ENCODE results near the gene KRT7. TPM values are rescaled to one million over a fixed set of nuclear protein-coding genes. Genes with fewer than 3 reads are reported as not detected.
"Not testable (repeated sequence)": the region's sequence is repeated elsewhere in the genome, so short reads cannot be mapped to it uniquely, and the experiment has no call there.

Gene KRT7
- total RNA-seq, 2 experiments from 2014 or later, result 9.1 to 9.3 TPM

- H3K4me3 Mint-ChIP-seq, result no peak overlapping the region
- peaks cover 5% of the 10 kb centered on the region for H3K27me3 Mint-ChIP-seq
- H3K36me3 Mint-ChIP-seq (ENCODE audit: low read depth), result peaks cover 17% of the 10 kb centered on the region
- H3K9me3 Mint-ChIP-seq, result peaks cover 2% of the 10 kb centered on the region
- POLR2A ChIA-PET, result no interaction called here
- H3K27ac Mint-ChIP-seq, result peak overlapping the region; percentile 10
- CTCF ChIA-PET, result no interaction called here
- peaks cover 75% of the 10 kb centered on the region for H3K4me1 Mint-ChIP-seq
- no peak for DNase-seq
Measured at GRCh38 chr12:52249511-52250047, 16.5 kb downstream of the KRT7 start.

DNA sequence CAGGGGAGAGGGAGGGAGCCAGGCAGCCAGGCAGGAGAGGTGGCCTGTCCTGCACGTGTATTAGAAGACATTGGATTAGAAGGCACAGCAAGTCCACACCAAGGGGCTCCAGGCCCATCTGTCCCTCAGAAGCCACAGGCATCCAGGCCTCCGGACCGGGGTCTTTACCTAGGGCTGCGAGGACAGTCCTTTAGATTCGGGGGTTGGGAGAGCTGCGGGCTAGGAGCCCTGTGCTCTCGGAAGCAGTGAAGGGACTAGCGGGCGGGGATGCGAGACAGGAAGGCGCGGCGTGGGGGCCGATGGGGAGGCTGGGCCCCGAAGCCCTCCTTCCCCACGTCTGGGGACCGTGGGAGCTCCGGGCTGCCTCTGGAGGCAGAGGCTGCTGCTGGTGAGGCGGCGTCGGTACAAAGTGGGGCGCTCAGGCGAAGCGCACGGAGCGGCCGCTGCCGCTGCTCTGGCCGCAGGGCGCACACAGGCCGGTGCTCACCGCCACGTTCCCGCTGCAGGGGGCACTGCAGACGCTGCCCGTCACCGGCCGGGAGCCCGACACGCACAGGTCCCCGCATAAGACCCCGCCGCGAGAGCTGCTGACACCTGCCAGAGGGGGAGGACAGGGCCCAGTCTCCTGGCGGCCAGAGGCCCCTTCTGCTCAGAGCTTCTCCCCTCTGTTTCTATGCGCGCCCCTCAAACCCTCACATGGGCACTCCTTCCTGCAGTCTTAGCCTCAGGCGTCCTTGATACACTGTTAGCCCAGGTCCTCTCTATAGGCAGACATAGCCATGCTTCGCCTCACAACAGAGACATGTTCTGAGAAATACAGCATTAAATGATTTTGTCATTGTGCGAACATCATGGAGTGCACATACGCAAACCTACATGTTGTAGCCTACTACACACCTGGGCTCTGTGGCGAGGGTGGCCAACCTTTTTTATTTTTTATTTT, 17.3 kb downstream of the KRT7 start:
- ChIA-PET CTCF (interaction anchor here (1.3 to 2.3 kb wide), 4 partner anchors 13 to 57 kb away, joined by 5 to 22 read pairs (median 12); no protein-coding TSS in a partner anchor), POLR2A (interaction anchor here (2.9 kb wide), 1 partner anchor 13 kb away, joined by 16 read pairs; no protein-coding TSS in a partner anchor)
- H3K4me1 Mint-ChIP-seq, result peaks cover 69% of the 10 kb centered on the region
- H3K4me3 Mint-ChIP-seq, result no peak overlapping the region
- H3K27ac Mint-ChIP-seq, result peak overlapping the region; percentile 10
- peaks cover 2% of the 10 kb centered on the region for H3K9me3 Mint-ChIP-seq
- peaks cover 17% of the 10 kb centered on the region for H3K36me3 Mint-ChIP-seq (ENCODE audit: low read depth)
- peaks cover 12% of the 10 kb centered on the region for H3K27me3 Mint-ChIP-seq
- DNase-seq, result no peak

- CTCF ChIA-PET, result interaction anchor here (0.6 to 2.3 kb wide), 15 partner anchors 8 to 1078 kb away, joined by 3 to 22 read pairs (median 4); partner anchors contain the start of gene KRT86
- POLR2A ChIA-PET, result interaction anchor here (0.6 to 2.9 kb wide), 6 partner anchors 14 to 1706 kb away, joined by 3 to 16 read pairs (median 3); no protein-coding TSS in a partner anchor
- Mint-ChIP-seq H3K9me3 (peaks cover 2% of the 10 kb centered on the region), H3K27ac (peak overlapping the region; percentile 98), H3K36me3 (ENCODE audit: low read depth) (peaks cover 17% of the 10 kb centered on the region), H3K4me1 (peaks cover 57% of the 10 kb centered on the region), H3K4me3 (no peak overlapping the region), H3K27me3 (peaks cover 23% of the 10 kb centered on the region)
- peak; percentile 56 for DNase-seq
Measured at GRCh38 chr12:52251367-52252051, 18.5 kb downstream of the KRT7 start.

GRCh38 chr12:52252175-52252615, 19.2 kb downstream of the KRT7 start:
- CTCF ChIA-PET, result interaction anchor here (0.7 to 2.3 kb wide), 11 partner anchors 9 to 109 kb away, joined by 3 to 22 read pairs (median 5); partner anchors contain the start of gene KRT86
- DNase-seq, result peak; percentile 27
- H3K36me3 Mint-ChIP-seq (ENCODE audit: low read depth), result peaks cover 17% of the 10 kb centered on the region
- H3K27me3 Mint-ChIP-seq, result peaks cover 30% of the 10 kb centered on the region
- peaks cover 50% of the 10 kb centered on the region for H3K4me1 Mint-ChIP-seq
- H3K4me3 Mint-ChIP-seq, H3K9me3 Mint-ChIP-seq: not testable (repeated sequence)
- POLR2A ChIA-PET, result interaction anchor here (0.6 to 2.9 kb wide), 7 partner anchors 8 to 1707 kb away, joined by 3 to 16 read pairs (median 3); no protein-coding TSS in a partner anchor
- H3K27ac Mint-ChIP-seq, result peak overlapping the region; percentile 98

- peaks cover 44% of the 10 kb centered on the region for H3K4me1 Mint-ChIP-seq
- POLR2A ChIA-PET, result interaction anchor here (1.5 to 2.9 kb wide), 2 partner anchors 9 to 15 kb away, joined by 4 to 16 read pairs; no protein-coding TSS in a partner anchor
- peaks cover 2% of the 10 kb centered on the region for H3K9me3 Mint-ChIP-seq
- H3K36me3 Mint-ChIP-seq (ENCODE audit: low read depth), result peaks cover 17% of the 10 kb centered on the region
- CTCF ChIA-PET, result interaction anchor here (0.9 to 2.3 kb wide), 3 partner anchors 25 to 95 kb away, joined by 3 to 22 read pairs (median 6); no protein-coding TSS in a partner anchor
- H3K4me3 Mint-ChIP-seq, result no peak overlapping the region
- peak overlapping the region; percentile 98 for H3K27ac Mint-ChIP-seq
- DNase-seq, result no peak
- peaks cover 36% of the 10 kb centered on the region for H3K27me3 Mint-ChIP-seq
Measured at GRCh38 chr12:52252728-52253343, 19.8 kb downstream of the KRT7 start.

DNA sequence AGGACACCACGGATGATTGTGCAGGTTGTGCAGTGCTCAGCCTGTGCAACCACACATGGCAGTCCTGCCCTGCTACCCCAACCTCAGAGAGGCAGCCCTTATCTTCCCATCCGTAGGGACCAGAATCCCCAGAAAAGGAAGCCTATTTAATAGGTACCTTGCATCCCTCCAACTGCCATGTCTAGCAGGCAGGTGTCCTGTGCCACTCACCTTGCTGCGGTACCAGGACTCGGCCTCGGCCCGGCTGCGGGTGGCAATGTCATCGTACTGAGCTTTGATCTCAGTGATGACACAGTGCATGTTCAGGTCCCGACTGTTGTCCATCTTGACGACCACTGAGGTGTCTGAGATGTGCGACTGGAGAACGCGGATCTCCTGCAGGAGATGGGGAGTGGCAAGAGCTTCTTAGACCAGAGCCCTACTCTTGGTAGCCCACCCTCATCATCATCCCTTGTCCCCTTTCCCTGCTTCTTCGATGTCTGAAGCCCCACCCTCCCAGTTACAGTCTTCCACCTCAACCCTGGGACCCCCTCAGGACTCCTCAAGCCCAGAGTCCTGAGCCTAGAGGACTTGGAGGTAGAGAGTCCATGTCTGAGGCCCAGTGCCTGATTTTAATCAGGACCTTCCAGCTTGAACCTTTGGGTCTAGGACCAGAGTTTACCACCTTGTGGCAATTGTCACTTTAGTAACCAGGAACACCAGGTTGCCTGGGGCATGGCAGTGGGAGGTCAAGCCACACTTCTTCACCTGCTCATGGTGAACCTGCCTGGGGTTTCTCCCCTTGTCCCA, 20.5 kb downstream of the KRT7 start:
- ChIA-PET POLR2A (interaction anchor here (1.5 to 2.9 kb wide), 3 partner anchors 10 to 16 kb away, joined by 4 to 16 read pairs (median 6); no protein-coding TSS in a partner anchor), CTCF (interaction anchor here (0.9 kb wide), 1 partner anchor 26 kb away, joined by 3 read pairs; no protein-coding TSS in a partner anchor)
- H3K27me3 Mint-ChIP-seq, result peaks cover 40% of the 10 kb centered on the region
- no peak for DNase-seq
- no peak overlapping the region for H3K4me3 Mint-ChIP-seq
- peak overlapping the region; percentile 98 for H3K27ac Mint-ChIP-seq
- H3K9me3 Mint-ChIP-seq, result peaks cover 2% of the 10 kb centered on the region
- H3K36me3 Mint-ChIP-seq (ENCODE audit: low read depth), result peaks cover 17% of the 10 kb centered on the region
- H3K4me1 Mint-ChIP-seq, result peaks cover 40% of the 10 kb centered on the region

- Mint-ChIP-seq H3K4me3 (no peak overlapping the region), H3K9me3 (peaks cover 2% of the 10 kb centered on the region), H3K4me1 (peaks cover 39% of the 10 kb centered on the region), H3K27me3 (peaks cover 45% of the 10 kb centered on the region), H3K36me3 (ENCODE audit: low read depth) (peaks cover 16% of the 10 kb centered on the region), H3K27ac (no peak overlapping the region)
- DNase-seq, result no peak
- POLR2A ChIA-PET, result interaction anchor here (2.1 kb wide), 1 partner anchor 10 kb away, joined by 6 read pairs; no protein-coding TSS in a partner anchor
- CTCF ChIA-PET, result no interaction called here
Measured at GRCh38 chr12:52254180-52254964, 21.3 kb downstream of the KRT7 start.

DNA sequence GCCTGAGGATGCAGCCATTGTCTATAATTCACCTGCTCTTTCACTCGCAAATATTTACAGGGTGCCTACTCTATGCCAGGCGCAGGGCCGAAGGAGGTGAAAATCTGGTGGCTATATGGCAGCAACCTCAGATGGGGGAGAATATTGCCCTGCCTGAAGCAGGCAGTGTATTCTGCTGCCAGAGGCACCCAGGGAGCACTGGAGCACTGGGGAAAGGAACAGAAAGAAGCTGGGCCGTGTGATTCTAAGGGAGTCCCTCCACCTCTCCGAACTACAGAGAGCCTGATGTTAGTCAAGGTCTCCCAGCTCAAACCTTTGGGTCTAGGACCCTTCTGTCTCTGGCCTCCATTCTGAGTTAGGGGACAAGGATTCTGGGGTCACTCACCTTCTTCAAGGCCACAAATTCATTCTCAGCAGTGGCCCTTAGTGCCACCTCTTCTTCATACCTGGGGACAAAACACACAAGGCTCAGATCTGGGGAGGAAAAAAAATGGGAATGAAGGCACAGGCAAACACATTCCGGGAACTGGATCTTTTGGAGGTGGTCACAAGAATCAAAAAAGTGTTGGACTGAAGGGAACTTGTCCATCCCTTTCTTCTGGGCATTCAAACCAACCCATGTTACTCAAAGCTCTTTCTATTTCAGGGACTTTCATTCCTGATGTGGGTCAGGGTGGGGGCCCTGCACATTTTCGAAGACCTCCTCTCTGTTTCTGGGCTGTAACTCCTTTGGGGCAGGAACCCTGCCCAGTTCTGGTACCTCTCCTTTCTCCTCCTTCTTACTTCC, 22.1 kb downstream of the KRT7 start:
- H3K27me3 Mint-ChIP-seq, result peaks cover 47% of the 10 kb centered on the region
- peaks cover 9% of the 10 kb centered on the region for H3K36me3 Mint-ChIP-seq (ENCODE audit: low read depth)
- peaks cover 37% of the 10 kb centered on the region for H3K4me1 Mint-ChIP-seq
- no peak overlapping the region for H3K4me3 Mint-ChIP-seq
- DNase-seq, result no peak
- POLR2A ChIA-PET, result interaction anchor here (2.1 kb wide), 1 partner anchor 11 kb away, joined by 6 read pairs; no protein-coding TSS in a partner anchor
- H3K9me3 Mint-ChIP-seq, result peaks cover 2% of the 10 kb centered on the region
- CTCF ChIA-PET, result no interaction called here
- no peak overlapping the region for H3K27ac Mint-ChIP-seq

DNA sequence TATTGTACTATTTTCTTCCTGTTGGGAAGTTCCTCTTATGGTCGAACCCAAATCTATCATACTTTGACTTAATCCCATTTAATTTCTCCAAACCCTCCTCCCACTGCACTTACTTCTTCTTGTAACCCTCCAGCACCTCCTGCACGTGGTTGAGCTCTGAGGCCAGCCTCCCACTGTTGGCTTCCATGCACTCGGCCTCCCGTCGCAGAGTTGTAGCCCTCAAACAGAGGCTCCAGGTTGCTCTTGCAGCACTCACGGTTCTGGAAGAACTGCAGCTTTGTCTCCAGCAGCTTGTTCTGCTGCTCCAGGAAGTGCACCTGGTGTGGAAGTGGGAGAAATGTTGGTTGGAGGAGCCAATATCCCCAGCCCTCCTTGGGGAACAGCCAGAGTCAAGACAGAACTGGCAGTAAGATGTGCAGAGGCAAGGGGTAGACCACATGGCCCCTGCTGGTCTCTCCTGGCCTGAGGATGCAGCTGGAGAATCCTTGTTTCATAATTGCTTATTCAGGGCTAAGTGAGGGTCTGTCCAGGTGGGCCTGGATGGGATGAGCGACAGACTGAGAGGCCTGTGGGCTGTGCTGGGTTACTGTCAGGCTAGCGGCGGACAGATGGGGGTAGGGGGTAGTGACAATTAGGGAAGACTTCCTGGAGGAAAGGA, 23.0 kb downstream of the KRT7 start:
- peaks cover 56% of the 10 kb centered on the region for H3K27me3 Mint-ChIP-seq
- ChIA-PET CTCF (interaction anchor here (0.8 to 0.9 kb wide), 2 partner anchors 23 to 34 kb away, joined by 3 read pairs; no protein-coding TSS in a partner anchor), POLR2A (interaction anchor here (2.1 kb wide), 1 partner anchor 12 kb away, joined by 6 read pairs; no protein-coding TSS in a partner anchor)
- no peak for DNase-seq
- peaks cover 2% of the 10 kb centered on the region for H3K9me3 Mint-ChIP-seq
- H3K4me3 Mint-ChIP-seq, result no peak overlapping the region
- H3K36me3 Mint-ChIP-seq (ENCODE audit: low read depth), result peaks cover 8% of the 10 kb centered on the region
- peaks cover 42% of the 10 kb centered on the region for H3K4me1 Mint-ChIP-seq
- peak overlapping the region; percentile 10 for H3K27ac Mint-ChIP-seq

GRCh38 chr12:52256584-52256935, 23.5 kb downstream of the KRT7 start:
- H3K36me3 Mint-ChIP-seq (ENCODE audit: low read depth), result peaks cover 6% of the 10 kb centered on the region
- no peak overlapping the region for H3K4me3 Mint-ChIP-seq
- peak overlapping the region; percentile 10 for H3K27ac Mint-ChIP-seq
- CTCF ChIA-PET, result interaction anchor here (0.8 to 0.9 kb wide), 2 partner anchors 23 to 35 kb away, joined by 3 read pairs; no protein-coding TSS in a partner anchor
- peaks cover 61% of the 10 kb centered on the region for H3K27me3 Mint-ChIP-seq
- no peaks in the 10 kb centered on the region for H3K9me3 Mint-ChIP-seq
- POLR2A ChIA-PET, result interaction anchor here (1.3 kb wide), 1 partner anchor 12 kb away, joined by 3 read pairs; no protein-coding TSS in a partner anchor
- H3K4me1 Mint-ChIP-seq, result peaks cover 37% of the 10 kb centered on the region
- DNase-seq, result no peak
